Measurements from ENCODE around the gene AKNA. TPM values are rescaled to one million over a fixed set of nuclear protein-coding genes. Genes with fewer than 3 reads are reported as not detected.

The AKNA gene
- total RNA-seq, 1 experiment from 2014 or later = 20.6 TPM

DNA sequence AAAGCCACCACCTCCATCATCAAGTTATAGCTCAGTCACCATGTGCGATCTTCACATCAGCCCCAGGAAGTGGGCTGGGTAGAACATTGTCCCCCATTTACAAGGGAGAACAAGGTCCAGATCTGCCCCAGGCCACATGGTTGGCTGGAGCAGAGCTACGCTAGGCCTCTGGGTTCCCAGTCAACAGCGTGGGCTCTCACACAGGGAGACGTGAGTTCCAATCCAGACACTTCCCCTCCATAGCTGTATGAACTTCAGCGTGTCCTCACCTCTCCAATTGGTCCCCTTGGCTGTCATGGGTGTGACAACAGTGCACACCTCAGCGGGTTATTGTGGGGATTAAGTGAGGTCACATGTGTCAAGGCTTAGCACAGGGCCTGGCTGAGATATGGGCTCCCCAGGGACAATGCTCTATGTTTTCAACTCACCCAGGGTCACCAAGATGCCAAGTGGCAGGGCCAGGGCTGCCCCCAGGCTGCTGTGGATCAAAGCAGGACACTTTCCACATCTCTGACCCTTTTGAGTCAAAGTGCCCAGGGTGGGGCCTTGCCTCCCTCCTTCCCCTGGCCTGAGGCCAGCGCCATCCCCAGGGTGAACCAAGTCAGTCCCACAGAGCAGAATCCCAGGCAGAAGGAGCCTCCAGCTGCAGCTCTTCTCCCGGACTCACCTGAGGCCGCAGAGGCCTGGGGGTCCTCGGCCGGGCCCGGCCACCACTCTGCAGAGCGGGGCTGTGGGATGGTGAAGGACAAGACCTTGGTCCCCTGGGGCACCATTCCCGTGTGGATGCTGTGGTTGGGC, 19.8 kb downstream of the AKNA start:
- ATAC-seq = no peak
- RAD21 ChIA-PET (ENCODE audit: low non-redundant PET in 1 of 2, low total read pairs in 2 of 2, uncharacterized antibody in 2 of 2, unreplicated experiment in 2 of 2) = no interaction called here

DNA sequence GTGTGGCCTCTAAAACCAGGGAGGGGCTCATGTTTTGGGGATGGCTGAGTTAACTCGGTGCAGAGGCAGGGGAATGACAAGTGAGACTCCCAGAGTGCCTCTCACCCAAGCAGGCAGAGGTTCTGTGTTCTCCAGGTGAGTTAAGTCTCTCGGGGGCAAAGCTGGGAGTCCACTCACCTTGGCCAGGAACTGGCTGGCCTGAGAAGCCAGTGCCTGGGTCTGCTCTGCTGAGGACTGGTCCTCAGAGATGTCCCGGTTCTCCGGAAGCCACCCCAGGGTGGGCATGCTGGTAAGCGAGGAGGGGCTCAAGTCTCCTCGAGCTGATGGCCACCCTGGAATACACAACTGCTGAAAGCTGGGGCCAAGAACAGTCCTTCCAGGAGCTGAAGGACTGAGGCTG, 20.4 kb downstream of the AKNA start:
- no peak overlapping the region for H3K27ac ChIP-seq (ENCODE audit: low read depth, low read length)
- H3K4me1 ChIP-seq (ENCODE audit: control insufficient read depth in 1 of 2, insufficient read depth in 2 of 2, low read length in 2 of 2) = peaks cover 0 to 8% of the 10 kb centered on the region in 2 experiments; a peak in 2 of 4 replicates
- CTCF ChIA-PET = no interaction called here
- no peak for TF ChIP-seq ZFX (IDR thresholded peaks at IDR 0.05)
- no peak for TF ChIP-seq ZNF274 (IDR thresholded peaks at IDR 0.05; ENCODE audit: low read depth, low read length)
- no peak for TF ChIP-seq ELF1 (IDR thresholded peaks at IDR 0.05; ENCODE audit: borderline replicate concordance, low read depth)
- TF ChIP-seq, protein P1, sequence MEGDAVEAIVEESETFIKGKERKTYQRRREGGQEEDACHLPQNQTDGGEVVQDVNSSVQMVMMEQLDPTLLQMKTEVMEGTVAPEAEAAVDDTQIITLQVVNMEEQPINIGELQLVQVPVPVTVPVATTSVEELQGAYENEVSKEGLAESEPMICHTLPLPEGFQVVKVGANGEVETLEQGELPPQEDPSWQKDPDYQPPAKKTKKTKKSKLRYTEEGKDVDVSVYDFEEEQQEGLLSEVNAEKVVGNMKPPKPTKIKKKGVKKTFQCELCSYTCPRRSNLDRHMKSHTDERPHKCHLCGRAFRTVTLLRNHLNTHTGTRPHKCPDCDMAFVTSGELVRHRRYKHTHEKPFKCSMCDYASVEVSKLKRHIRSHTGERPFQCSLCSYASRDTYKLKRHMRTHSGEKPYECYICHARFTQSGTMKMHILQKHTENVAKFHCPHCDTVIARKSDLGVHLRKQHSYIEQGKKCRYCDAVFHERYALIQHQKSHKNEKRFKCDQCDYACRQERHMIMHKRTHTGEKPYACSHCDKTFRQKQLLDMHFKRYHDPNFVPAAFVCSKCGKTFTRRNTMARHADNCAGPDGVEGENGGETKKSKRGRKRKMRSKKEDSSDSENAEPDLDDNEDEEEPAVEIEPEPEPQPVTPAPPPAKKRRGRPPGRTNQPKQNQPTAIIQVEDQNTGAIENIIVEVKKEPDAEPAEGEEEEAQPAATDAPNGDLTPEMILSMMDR (IDR thresholded peaks at IDR 0.05 in 2 of 3, conservative IDR thresholded peaks at IDR 0.05 in 1 of 3; ENCODE audit: borderline replicate concordance in 1 of 3, insufficient read depth in 1 of 3, low read depth in 2 of 3, low read length in 2 of 3) = no peak
- TF ChIP-seq CBX3 (IDR thresholded peaks at IDR 0.05; ENCODE audit: low read depth) = no peak
- TF ChIP-seq YY1 (IDR thresholded peaks at IDR 0.05; ENCODE audit: extremely low read depth, insufficient replicate concordance, low read depth, low read length) = no peak
- TF ChIP-seq, protein P2, sequence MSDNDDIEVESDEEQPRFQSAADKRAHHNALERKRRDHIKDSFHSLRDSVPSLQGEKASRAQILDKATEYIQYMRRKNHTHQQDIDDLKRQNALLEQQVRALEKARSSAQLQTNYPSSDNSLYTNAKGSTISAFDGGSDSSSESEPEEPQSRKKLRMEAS (IDR thresholded peaks at IDR 0.05) = no peak
- no peak for TF ChIP-seq FOSL1 (IDR thresholded peaks at IDR 0.05; ENCODE audit: low read depth)
- no peak for TF ChIP-seq RAD21 (IDR thresholded peaks at IDR 0.05; ENCODE audit: low read depth)
- no peak for TF ChIP-seq EGR1 (IDR thresholded peaks at IDR 0.05; ENCODE audit: low read depth)
- TF ChIP-seq SP1 (IDR thresholded peaks at IDR 0.05; ENCODE audit: low read depth) = no peak
- no peak for TF ChIP-seq EZH2phosphoT487 (IDR thresholded peaks at IDR 0.05; ENCODE audit: borderline replicate concordance)
- no peak for TF ChIP-seq CEBPB (IDR thresholded peaks at IDR 0.05; ENCODE audit: low read depth)

More for the DNA sequence above, 19.8 kb downstream of the AKNA start:
- ChIA-PET CTCF (no interaction called here), POLR2A (no interaction called here)
- H3K9ac ChIP-seq (ENCODE audit: low read length) = no peak overlapping the region
- H3K4me3 ChIP-seq (replicated peaks in 1 of 2; ENCODE audit: low read depth in 1 of 2, low read length in 2 of 2) = no peak overlapping the region
- H3K27ac ChIP-seq (ENCODE audit: low read depth, low read length) = no peak overlapping the region
- TF ChIP-seq ZFX (IDR thresholded peaks at IDR 0.05) = no peak
- TF ChIP-seq JUND (IDR thresholded peaks at IDR 0.05) = no peak
- no peak for TF ChIP-seq FOSL1 (IDR thresholded peaks at IDR 0.05; ENCODE audit: low read depth)
- TF ChIP-seq, protein P3, sequence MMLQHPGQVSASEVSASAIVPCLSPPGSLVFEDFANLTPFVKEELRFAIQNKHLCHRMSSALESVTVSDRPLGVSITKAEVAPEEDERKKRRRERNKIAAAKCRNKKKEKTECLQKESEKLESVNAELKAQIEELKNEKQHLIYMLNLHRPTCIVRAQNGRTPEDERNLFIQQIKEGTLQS (IDR thresholded peaks at IDR 0.05) = no peak
- TF ChIP-seq POLR2A (IDR thresholded peaks at IDR 0.05; ENCODE audit: borderline replicate concordance, extremely low read depth, insufficient read depth, insufficient read length) = no peak
- TF ChIP-seq, protein P2 (IDR thresholded peaks at IDR 0.05) = no peak
- TF ChIP-seq SP1 (IDR thresholded peaks at IDR 0.05; ENCODE audit: low read depth) = no peak
- TF ChIP-seq ZNF274 (IDR thresholded peaks at IDR 0.05; ENCODE audit: low read depth, low read length) = no peak
- no TSS peak for BruUV-seq (replicated peaks)
- no peaks in the 10 kb centered on the region for H3K36me3 ChIP-seq (ENCODE audit: control insufficient read depth in 1 of 2, insufficient read depth in 2 of 2, low read length in 2 of 2)
- no peak overlapping the region for H2AFZ ChIP-seq (ENCODE audit: low read depth, low read length, poor library complexity, severe bottlenecking)
- no peaks in the 10 kb centered on the region for H3K79me2 ChIP-seq (ENCODE audit: insufficient read depth, low read length)
- no peak overlapping the region for H3K4me2 ChIP-seq (ENCODE audit: low read length)
- H3K9me3 ChIP-seq (ENCODE audit: control insufficient read depth in 1 of 2, insufficient read depth in 1 of 2, low read depth in 1 of 2, low read length in 2 of 2) = no peaks in the 10 kb centered on the region
- peaks cover 0 to 8% of the 10 kb centered on the region in 2 experiments; a peak in 2 of 4 replicates for H3K4me1 ChIP-seq (ENCODE audit: control insufficient read depth in 1 of 2, insufficient read depth in 2 of 2, low read length in 2 of 2)
- H3K27me3 ChIP-seq (ENCODE audit: insufficient read depth, low read length) = no peaks in the 10 kb centered on the region
- no peaks in the 10 kb centered on the region for H4K20me1 ChIP-seq (ENCODE audit: insufficient read depth)
- no peaks in the 10 kb centered on the region for H3K9me2 ChIP-seq (ENCODE audit: insufficient read depth)
- DNase-seq (ENCODE audit: low read depth, low spot score) = no peak
- intact Hi-C loops (cut with micrococcal nuclease) = no loop called here

More for the DNA sequence above, 20.4 kb downstream of the AKNA start:
- Histone ChIP-seq H3K9me2 (ENCODE audit: insufficient read depth) (no peaks in the 10 kb centered on the region), H2AFZ (ENCODE audit: low read depth, low read length, poor library complexity, severe bottlenecking) (no peak overlapping the region), H4K20me1 (ENCODE audit: insufficient read depth) (no peaks in the 10 kb centered on the region), H3K9me3 (ENCODE audit: control insufficient read depth in 1 of 2, insufficient read depth in 1 of 2, low read depth in 1 of 2, low read length in 2 of 2) (no peaks in the 10 kb centered on the region), H3K4me3 (replicated peaks in 1 of 2; ENCODE audit: low read depth in 1 of 2, low read length in 2 of 2) (no peak overlapping the region), H3K9ac (ENCODE audit: low read length) (no peak overlapping the region), H3K36me3 (ENCODE audit: control insufficient read depth in 1 of 2, insufficient read depth in 2 of 2, low read length in 2 of 2) (no peaks in the 10 kb centered on the region), H3K79me2 (ENCODE audit: insufficient read depth, low read length) (no peaks in the 10 kb centered on the region), H3K27me3 (ENCODE audit: insufficient read depth, low read length) (no peaks in the 10 kb centered on the region), H3K4me2 (ENCODE audit: low read length) (no peak overlapping the region)
- BruUV-seq (replicated peaks) = no TSS peak
- no peak for ATAC-seq
- ChIA-PET RAD21 (ENCODE audit: low non-redundant PET in 1 of 2, low total read pairs in 2 of 2, uncharacterized antibody in 2 of 2, unreplicated experiment in 2 of 2) (no interaction called here), POLR2A (no interaction called here)
- intact Hi-C loops (cut with micrococcal nuclease) = no loop called here
- DNase-seq (ENCODE audit: low read depth, low spot score) = no peak
